Astrocyte (in vitro differentiated cells and primary cell): ENCODE results near the gene IGFBP5. TPM values are rescaled to one million over a fixed set of nuclear protein-coding genes. Genes with fewer than 3 reads are reported as not detected.

Source experiments
- DNase-seq: peaks from one replicate; pipeline ENCODE4 v3.0.0-alpha.2; 2010; ENCODE audit warnings: low read depth
- FAIRE-seq: peaks from 2 replicates; lab custom pipeline; 2011; peaks lifted over from hg19 to GRCh38; lab: Jason Lieb, UNC
- H2AFZ ChIP-seq: 2 replicates; pipeline ENCODE4 v1.6.0; 2012; ENCODE audit warnings: low read depth, low read length, inconsistent platforms
- H3K27ac ChIP-seq: 2 replicates; pipeline ENCODE4 v1.5.1; 2011; ENCODE audit warnings: low read depth, low read length, inconsistent platforms
- H3K27me3 ChIP-seq: 2 replicates; pipeline ENCODE4 v1.6.0; 2011; ENCODE audit warnings: low read length, inconsistent platforms; ENCODE audit not compliant: insufficient read depth
- H3K36me3 ChIP-seq: 2 replicates; pipeline ENCODE4 v1.5.1; 2011; ENCODE audit warnings: low read length, inconsistent platforms; ENCODE audit not compliant: insufficient read depth
- H3K4me1 ChIP-seq: 2 replicates; pipeline ENCODE4 v1.5.1; 2011; ENCODE audit warnings: low read length, inconsistent platforms; ENCODE audit not compliant: insufficient read depth
- H3K4me2 ChIP-seq: 2 replicates; pipeline ENCODE4 v1.6.0; 2012; ENCODE audit warnings: low read length, inconsistent platforms
- H3K4me3 ChIP-seq: 2 replicates; pipeline ENCODE4 v1.5.1; 2011; ENCODE audit warnings: low read depth, mild to moderate bottlenecking, low read length, inconsistent platforms; ENCODE audit not compliant: insufficient read depth
- H3K79me2 ChIP-seq: 2 replicates; pipeline ENCODE4 v1.6.0; 2012; ENCODE audit warnings: mild to moderate bottlenecking, low read length, inconsistent platforms; ENCODE audit not compliant: insufficient read depth
- H3K9ac ChIP-seq: 2 replicates; pipeline ENCODE4 v1.6.0; 2012; ENCODE audit warnings: mild to moderate bottlenecking, low read length, inconsistent platforms
- H3K9me3 ChIP-seq: 2 replicates; pipeline ENCODE4 v1.5.1; 2012; ENCODE audit warnings: low read depth, mild to moderate bottlenecking, low read length, inconsistent platforms; ENCODE audit not compliant: insufficient read depth
- H4K20me1 ChIP-seq: 2 replicates; pipeline ENCODE4 v1.6.0; 2012; ENCODE audit warnings: low read length, inconsistent platforms; ENCODE audit not compliant: insufficient read depth
- H3K27ac Mint-ChIP-seq: one replicate; pipeline ENCODE4 v1.8.0; 2021; ENCODE audit warnings: mild to moderate bottlenecking, mixed read lengths; ENCODE audit not compliant: unreplicated experiment
- H3K27me3 Mint-ChIP-seq: one replicate; pipeline ENCODE4 v1.8.0; 2021; ENCODE audit warnings: low read depth, mixed read lengths; ENCODE audit not compliant: unreplicated experiment
- H3K36me3 Mint-ChIP-seq: one replicate; pipeline ENCODE4 v1.8.0; 2021; ENCODE audit warnings: low read depth, mixed read lengths; ENCODE audit not compliant: unreplicated experiment
- H3K4me1 Mint-ChIP-seq: one replicate; pipeline ENCODE4 v1.8.0; 2021; ENCODE audit warnings: low read depth, mixed read lengths; ENCODE audit not compliant: unreplicated experiment
- H3K4me3 Mint-ChIP-seq: one replicate; pipeline ENCODE4 v1.8.0; 2021; ENCODE audit warnings: mild to moderate bottlenecking, moderate library complexity, mixed read lengths; ENCODE audit not compliant: unreplicated experiment
- H3K9me3 Mint-ChIP-seq: one replicate; pipeline ENCODE4 v1.8.0; 2021; ENCODE audit warnings: mild to moderate bottlenecking, mixed read lengths; ENCODE audit not compliant: unreplicated experiment
- EZH2 ChIP-seq: IDR thresholded peaks from 2 replicates; pipeline ENCODE4 v1.6.1; 2012; ENCODE audit warnings: mild to moderate bottlenecking, low read length, inconsistent platforms; ENCODE audit not compliant: insufficient read depth
- total RNA-seq: library from RNA; stranded (reverse); gene quantifications from 2 replicates; pipeline ENCODE4 v1.2.1, GENCODE V29; 2021
- TF ChIP-seq, protein P1 (sequence below): IDR thresholded peaks from 2 replicates; pipeline ENCODE4 v1.5.1; 2011; ENCODE audit warnings: low read depth, mild to moderate bottlenecking, inconsistent platforms, low read length, moderate library complexity; ENCODE audit not compliant: insufficient read depth

Gene IGFBP5
- total RNA-seq, 1 donor from 2014 or later: 422 TPM

DNA sequence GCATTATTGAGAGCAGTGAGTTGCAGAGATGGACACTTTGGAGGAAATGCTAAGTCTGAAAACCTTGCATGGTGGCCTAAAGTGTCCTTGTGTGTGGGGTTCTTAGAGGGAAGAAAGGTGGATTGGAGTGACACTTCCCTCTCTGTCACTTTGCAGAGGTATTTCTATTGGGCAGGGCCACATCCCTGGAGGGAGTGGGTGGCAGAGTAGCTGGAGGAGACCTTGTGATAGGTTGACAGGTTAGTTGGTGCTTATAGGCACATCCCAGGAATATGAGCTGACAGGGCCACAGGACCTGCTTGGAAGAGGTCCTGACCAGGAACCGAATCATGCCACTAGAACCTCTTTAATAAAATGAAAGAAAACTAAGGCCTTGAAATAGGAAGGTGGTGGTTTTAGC is 972 bp upstream of the IGFBP5 start:
- Histone ChIP-seq H3K27me3 (no peaks in the 10 kb centered on the region), H3K36me3 (no peaks in the 10 kb centered on the region), H3K27ac (no peak overlapping the region), H3K4me3 (no peak overlapping the region), H3K4me1 (peaks cover 49% of the 10 kb centered on the region), H3K9ac (no peak overlapping the region), H2AFZ (no peak overlapping the region), H4K20me1 (peaks cover 14% of the 10 kb centered on the region), H3K9me3 (no peaks in the 10 kb centered on the region), H3K79me2 (peaks cover 28% of the 10 kb centered on the region), H3K4me2 (no peak overlapping the region)
- DNase-seq (no peak), FAIRE-seq (no peak)
- Mint-ChIP-seq H3K9me3 (no peaks in the 10 kb centered on the region), H3K27ac (peak overlapping the region; percentile 67), H3K27me3 (no peaks in the 10 kb centered on the region), H3K4me1 (peaks cover 21% of the 10 kb centered on the region), H3K4me3 (no peak overlapping the region), H3K36me3 (no peaks in the 10 kb centered on the region)
- TF ChIP-seq EZH2: no peak
- TF ChIP-seq, protein P1, sequence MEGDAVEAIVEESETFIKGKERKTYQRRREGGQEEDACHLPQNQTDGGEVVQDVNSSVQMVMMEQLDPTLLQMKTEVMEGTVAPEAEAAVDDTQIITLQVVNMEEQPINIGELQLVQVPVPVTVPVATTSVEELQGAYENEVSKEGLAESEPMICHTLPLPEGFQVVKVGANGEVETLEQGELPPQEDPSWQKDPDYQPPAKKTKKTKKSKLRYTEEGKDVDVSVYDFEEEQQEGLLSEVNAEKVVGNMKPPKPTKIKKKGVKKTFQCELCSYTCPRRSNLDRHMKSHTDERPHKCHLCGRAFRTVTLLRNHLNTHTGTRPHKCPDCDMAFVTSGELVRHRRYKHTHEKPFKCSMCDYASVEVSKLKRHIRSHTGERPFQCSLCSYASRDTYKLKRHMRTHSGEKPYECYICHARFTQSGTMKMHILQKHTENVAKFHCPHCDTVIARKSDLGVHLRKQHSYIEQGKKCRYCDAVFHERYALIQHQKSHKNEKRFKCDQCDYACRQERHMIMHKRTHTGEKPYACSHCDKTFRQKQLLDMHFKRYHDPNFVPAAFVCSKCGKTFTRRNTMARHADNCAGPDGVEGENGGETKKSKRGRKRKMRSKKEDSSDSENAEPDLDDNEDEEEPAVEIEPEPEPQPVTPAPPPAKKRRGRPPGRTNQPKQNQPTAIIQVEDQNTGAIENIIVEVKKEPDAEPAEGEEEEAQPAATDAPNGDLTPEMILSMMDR: no peak

DNA sequence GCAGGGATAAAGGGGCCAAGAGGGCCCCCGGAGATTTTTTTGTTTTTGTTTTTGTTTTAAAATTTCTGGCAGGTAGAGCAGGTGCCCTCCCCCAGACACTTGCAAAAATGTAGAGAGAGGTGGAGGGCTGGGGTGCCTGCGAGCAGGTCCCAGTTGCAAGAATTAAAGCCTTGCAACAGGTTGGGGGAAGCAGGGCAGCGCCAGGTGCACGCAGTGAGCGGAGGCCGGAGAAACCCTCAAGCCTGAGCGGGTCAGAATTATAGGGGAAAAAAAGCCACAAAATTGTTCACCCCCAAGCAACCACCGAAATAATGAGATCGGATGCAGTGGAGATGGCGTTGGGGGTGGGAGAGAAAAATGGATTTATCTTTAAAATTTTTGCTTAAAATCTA is 527 bp downstream of the IGFBP5 start:
- H3K4me2 ChIP-seq: peak overlapping the region; percentile 95
- H3K27me3 ChIP-seq: no peaks in the 10 kb centered on the region
- Mint-ChIP-seq H3K4me3 (peak overlapping the region; percentile 97), H3K27ac (peak overlapping the region; percentile 56), H3K9me3 (no peaks in the 10 kb centered on the region), H3K4me1 (peaks cover 29% of the 10 kb centered on the region), H3K27me3 (no peaks in the 10 kb centered on the region), H3K36me3 (no peaks in the 10 kb centered on the region)
- peaks cover 21% of the 10 kb centered on the region for H4K20me1 ChIP-seq
- TF ChIP-seq EZH2: no peak
- TF ChIP-seq, protein P1: no peak
- no peaks in the 10 kb centered on the region for H3K9me3 ChIP-seq
- H3K79me2 ChIP-seq: peaks cover 38% of the 10 kb centered on the region
- peak overlapping the region; percentile 80 for H3K9ac ChIP-seq
- DNase-seq (no peak), FAIRE-seq (no peak)
- peaks cover 54% of the 10 kb centered on the region for H3K4me1 ChIP-seq
- no peaks in the 10 kb centered on the region for H3K36me3 ChIP-seq
- H3K4me3 ChIP-seq: peak overlapping the region; percentile 93
- peak overlapping the region; percentile 82 for H2AFZ ChIP-seq
- no peak overlapping the region for H3K27ac ChIP-seq

DNA sequence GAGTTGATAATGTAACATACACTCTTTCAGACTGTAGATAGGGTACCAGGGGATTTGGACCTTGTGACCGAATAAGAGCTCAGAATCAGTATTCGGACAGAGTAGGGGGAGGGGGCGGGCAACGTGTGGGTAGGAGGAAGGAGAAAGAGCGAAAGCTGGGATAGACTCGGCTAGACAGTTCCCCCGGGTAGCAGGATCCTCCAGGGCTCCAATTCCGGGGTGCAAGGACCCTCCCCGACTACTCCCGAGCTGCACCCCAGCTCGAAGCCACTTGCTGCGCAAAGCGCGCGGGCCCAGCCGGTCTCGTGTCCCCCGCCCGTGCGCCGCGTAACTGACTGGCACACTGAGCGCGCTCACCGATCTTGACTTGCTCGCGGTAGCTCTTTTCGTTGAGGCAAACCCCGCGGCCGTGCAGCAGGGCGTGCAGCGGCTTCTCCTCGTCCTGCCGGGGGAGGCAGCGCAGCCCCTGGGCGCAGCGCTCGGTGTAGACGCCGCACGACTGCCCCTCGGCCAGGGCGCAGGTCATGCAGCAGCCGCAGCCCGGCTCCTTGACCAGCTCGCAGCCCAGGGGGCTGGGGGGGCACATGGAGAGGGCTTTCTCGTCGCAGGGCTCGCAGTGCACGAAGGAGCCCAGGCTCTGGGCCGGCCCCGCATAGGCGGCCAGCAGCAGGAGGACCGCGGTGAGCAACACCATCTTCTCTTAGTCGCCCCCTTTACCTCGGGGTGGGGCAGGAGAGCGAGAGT is 1.1 kb downstream of the IGFBP5 start:
- Histone ChIP-seq H3K4me2 (peak overlapping the region; percentile 95), H2AFZ (peak overlapping the region; percentile 82), H4K20me1 (peaks cover 26% of the 10 kb centered on the region), H3K9ac (peak overlapping the region; percentile 80), H3K27ac (peak overlapping the region; percentile 49), H3K36me3 (peaks cover 1% of the 10 kb centered on the region), H3K4me1 (peaks cover 54% of the 10 kb centered on the region), H3K79me2 (peaks cover 43% of the 10 kb centered on the region), H3K9me3 (no peaks in the 10 kb centered on the region), H3K4me3 (peak overlapping the region; percentile 93), H3K27me3 (no peaks in the 10 kb centered on the region)
- DNase-seq: peak; percentile 38
- no peak for FAIRE-seq
- Mint-ChIP-seq H3K27me3 (no peaks in the 10 kb centered on the region), H3K4me1 (peaks cover 29% of the 10 kb centered on the region), H3K36me3 (peaks cover 2% of the 10 kb centered on the region), H3K9me3 (no peaks in the 10 kb centered on the region), H3K4me3 (peak overlapping the region; percentile 97), H3K27ac (peak overlapping the region; percentile 66)
- TF ChIP-seq, protein P1: no peak
- TF ChIP-seq EZH2: no peak
